HG02973 (cell line): ENCODE data around the gene COX19.
"Not testable (repeated sequence)": the region's sequence is repeated elsewhere in the genome, so short reads cannot be mapped to it uniquely, and the experiment has no call there.

Source experiments
- ATAC-seq: cut with Tn5 transposase; IDR thresholded peaks from one replicate; pipeline ENCODE4 v1.9.1; 2021; ENCODE audit warnings: moderate library complexity; ENCODE audit not compliant: unreplicated experiment

The COX19 gene

DNA sequence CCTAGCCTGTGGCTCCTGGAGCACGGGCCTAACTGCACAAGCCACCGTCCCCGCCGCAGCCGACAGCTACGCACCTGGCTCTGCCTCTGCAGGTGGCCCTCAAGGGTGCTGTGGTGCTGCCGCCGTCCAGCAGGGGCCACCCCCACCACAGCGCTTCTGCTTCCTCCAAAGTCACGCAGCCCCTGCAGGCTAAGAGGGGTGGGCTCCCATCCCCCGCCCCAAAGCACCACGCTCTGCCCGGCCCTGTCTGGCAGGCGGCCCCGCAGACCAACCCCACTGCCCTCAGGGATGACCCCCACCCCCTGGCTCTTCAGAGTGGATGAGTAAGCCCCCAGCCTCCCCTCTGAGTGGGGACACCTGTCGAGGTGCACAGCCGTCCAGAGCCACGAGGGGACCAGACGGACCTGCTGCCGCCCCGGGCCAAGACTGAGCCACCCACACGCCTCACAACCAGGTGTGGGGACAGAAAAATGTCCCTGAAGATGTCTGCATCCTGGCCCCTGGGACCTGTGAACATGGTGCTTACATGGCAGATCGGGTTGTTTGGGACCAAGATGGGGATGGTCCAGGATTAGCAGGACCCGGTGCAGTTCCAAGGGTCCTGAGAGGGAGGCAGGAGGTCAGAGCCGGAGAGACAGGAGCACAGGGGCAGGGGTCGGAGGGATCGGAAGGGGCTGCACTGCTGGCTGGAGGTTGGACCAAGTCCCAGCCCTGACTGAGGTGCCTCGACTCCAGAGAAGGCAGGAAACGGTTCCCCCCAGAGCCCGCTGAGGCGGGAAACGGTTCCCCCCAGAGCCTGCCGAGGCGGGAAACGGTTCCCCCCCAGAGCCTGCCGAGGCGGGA, 11.9 kb downstream of the COX19 start:
- ATAC-seq = no peak

DNA sequence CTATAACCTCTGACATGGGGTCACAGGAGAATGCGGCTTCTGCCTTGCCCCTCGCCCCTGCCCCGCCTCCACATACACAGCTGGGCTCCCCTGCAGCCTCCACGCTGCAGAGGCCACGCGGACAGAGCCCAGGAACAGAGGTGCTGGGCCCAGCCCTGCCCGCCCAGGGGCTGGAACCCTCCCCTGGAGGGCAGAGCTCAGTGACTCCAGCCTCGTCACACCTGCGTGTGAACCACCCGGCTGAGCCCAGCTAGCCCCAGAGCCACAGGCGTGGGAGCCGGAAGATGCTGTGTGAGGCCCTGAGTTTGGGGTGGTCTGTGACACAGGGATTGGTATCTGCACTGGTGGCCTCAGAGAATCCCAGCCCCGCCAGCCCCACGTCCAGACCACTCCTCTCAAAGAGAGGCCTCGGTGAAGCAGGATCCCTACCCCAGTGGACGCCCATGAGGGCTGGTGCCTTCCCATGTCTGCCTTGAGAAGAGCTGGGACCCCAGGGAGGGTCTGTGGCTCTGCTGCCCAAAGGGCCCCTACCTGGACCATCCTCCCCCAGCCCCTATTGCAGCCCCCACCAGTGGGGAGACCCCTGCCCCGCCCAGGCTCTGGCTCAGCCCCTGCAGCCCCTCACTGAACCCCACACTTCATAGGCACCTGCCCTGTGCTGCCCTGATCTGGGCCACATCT, 12.8 kb downstream of the COX19 start:
- no peak for ATAC-seq

DNA sequence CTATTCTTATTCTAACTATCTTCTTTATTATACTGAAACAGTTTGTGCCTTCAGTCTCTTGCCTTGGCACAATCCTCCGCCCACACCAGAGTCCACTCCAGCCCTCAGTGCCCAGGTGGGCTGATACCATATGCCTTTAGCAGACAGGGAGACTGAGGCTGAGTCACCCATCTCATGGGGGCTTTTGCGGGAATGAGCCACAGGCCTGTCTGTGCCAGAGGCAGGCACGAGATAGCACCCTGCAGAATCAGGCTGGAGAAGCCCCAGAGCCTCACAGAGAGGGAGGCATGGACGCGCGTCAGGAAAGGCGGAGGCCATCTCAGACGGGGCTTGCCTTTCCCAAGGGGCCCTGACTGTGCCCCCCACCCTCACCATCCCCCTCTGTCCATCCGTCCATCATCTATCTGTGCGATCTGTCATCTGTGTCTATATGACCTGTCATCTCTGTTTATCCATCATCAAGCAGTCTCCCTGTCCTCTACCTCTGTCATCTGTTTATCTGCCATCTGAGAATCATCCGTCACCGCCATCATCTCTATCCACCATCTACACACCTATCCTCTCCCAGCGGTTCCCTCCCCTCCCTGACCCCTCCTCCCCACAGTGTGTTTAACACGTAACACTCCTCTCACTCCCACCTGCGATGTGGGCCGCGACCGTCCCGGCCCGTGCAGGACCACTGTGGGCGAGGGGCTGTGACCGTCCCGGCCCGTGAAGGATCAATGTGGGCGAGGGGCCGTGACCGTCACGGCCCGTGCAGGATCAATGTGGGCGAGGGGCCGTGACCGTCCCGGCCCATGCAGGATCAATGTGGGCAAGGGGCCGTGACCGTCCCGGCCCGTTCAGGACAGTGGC, 13.6 kb downstream of the COX19 start:
- ATAC-seq = no peak

DNA sequence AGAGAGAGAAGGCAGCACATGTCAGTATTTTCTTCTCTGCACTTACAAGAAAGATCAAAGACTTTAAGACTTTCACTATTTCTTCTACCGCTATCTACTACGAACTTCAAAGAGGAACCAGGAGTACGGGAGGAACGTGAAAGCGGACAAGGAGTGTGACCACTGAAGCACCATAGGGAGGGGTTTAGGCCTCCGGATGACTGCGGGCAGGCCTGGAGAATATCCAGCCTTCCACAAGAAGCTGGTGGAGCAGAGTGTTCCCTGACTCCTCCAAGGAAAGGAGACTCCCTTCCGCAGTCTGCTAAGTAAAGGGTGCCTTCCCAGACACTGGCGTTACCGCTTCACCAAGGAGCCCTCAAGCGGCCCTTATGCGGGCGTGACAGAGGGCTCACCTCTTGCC, 14.4 kb downstream of the COX19 start:
- not testable (repeated sequence) for ATAC-seq

DNA sequence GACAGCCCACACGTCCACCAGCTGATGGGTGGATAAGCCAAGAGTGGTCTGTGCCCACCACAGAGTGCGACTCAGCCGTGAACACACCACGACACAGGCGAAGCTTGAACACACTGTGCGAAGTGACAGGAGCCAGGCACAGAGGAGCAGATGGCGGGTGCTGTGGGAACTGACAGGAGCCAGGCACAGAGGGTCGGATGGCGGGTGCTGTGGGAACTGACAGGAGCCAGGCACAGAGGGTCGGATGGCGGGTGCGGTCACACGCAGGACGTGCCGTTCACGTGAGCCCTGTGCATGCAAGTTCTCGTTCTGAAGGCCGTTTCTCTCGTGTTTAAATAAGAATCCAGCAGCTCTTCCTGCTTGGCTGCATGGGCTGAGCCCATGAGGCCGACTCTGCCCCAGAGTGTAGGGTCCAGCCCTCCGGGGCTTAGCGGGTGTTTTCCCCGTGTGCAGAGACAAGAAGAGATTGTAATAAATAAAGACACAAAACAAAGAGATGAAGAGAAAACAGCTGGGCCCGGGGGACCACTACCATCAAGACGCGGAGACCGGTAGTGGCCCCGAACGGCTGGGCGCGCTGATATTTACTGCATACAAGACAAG, 15.0 kb downstream of the COX19 start:
- no peak for ATAC-seq

DNA sequence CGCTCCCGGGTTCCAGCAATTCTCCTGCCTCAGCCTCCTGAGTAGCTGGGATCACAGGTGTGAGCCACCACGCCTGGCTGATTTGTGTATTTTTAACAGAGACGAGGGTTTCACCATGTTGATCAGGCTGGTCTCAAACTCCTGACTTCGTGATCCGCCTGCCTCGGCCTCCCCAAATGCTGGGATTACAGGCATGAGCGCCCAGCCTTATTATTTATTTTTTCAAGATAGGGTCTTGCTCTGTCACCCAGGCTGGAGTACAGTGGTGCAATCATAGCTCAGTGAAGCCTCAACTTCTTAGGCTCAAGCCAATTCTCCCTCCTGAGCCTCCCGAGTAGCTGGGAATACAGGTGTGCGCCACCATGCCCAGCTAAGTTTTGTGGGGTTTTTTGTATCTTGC, 15.6 kb downstream of the COX19 start:
- ATAC-seq = not testable (repeated sequence)

DNA sequence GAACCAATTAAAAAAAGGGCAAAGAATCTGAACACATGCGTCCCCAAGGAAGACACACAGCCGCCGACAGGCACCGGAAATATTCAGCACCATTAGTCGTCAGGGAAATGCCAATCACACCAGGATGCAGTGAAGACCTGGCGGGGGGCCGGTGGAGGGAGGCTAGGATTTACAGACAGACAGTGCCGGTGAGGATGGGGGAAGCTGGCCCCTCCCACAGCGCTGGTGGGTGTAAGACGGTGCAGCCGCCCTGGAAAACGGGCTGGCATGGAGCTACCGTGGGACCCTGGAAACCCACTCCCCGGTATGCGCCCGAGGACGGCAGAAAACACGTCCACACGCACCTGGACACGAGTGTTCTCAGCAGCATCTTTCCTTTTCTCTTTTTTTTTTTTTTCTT, 16.1 kb downstream of the COX19 start:
- no peak for ATAC-seq

DNA sequence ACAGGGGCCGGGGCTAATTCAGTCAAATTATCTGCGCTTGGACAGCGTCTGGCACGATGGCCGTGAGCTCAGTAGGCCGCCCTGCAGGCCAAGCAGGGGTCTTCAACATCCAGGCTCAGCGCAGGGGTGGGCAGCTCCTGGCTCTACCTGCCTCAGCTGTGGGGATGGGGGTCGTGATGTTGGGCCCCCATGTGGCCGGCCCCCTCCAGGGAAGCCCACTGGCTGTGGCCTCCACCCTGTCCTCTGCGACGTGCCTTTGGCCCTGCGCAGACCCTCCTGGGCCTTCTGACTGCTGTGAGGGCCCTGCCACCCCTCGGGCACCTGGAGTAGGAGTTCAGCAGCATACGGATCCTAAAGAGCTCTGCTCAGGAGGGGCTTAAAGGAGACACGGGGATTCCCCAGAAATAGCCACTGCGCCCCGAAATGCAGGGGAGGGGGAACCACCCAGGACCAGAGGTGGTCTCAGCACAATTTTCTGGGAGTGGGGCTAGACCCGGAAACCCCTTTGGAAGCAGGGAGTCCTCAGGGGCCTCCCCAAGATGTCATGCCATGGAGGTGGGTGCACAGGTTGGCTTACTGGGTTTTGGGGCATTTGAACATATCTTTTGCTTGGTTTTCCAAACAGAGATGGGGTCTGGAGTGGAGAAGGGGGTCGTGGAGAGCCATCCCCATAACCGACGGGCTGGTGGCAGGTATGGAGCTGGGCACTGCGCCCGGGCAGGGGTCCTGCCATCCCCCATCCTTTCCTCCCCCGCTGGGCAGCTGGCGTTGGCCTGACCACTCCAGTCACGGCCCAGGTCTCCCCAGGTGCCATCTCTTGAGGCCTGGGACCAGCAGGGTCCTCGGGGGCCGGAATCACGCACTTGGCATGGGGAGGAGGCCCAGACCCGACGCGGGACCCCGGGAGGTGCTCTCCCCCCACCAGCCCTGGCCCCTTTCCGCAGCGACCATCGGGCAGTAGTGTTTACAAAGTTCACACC, 16.8 kb downstream of the COX19 start:
- ATAC-seq = no peak

DNA sequence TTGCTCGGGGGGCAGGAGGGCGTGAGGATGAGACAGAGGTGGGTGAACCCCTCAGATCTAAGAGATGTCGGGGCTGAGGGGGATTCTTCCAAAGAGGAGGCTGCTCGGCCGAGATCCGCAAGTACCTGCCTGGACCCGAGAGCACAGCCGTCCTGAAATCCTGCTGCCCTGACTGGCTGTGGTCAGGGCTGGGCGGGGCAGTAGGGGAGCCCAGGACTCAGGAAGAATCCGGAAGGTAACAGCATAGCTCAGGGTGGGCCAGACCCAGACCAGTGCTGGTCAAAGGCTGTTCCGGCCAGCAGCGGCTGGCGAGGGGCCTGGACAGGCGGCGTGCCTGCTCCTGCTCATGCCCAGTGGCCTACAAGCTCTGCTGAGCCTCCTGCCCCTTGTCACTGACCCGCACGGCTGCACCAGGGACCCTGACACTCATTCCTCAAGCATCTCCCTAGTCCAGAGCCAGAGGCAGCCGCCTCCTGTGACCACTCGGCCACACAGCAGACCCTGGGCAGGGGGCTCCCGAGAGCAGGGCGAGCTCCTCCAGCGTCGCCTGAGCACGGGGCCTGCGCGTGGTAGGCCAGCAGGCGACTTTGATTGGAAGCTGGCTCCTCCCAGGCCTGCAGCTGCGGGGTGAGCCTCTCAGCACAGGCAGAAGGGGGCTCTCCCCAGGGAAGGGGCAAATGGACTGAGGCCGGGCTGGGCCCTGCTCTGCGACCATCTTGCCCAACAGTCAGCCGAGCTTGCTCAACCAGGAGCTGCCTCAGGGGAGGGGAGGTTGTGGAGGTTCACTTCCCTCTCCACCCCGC, 17.7 kb downstream of the COX19 start:
- ATAC-seq = no peak

DNA sequence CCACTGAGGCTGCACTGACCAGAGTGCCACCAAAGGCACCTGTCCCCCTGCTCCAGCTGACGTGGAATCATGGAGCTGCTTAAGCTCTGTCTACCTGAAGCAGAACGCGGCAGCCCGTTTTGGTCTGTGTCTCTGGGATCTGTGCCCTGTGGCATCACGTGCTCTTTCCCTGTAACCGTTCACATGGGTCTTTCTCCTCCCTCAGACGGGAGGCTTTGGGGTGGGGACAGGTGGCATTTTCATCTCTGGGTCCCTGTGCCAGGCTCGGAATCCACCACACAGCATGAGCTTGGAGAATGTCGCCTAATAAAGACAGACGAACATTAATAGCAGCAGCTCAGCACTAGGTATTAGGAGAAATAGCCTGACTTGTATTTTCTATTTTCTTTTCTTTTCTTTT, 19.3 kb downstream of the COX19 start:
- ATAC-seq = no peak

DNA sequence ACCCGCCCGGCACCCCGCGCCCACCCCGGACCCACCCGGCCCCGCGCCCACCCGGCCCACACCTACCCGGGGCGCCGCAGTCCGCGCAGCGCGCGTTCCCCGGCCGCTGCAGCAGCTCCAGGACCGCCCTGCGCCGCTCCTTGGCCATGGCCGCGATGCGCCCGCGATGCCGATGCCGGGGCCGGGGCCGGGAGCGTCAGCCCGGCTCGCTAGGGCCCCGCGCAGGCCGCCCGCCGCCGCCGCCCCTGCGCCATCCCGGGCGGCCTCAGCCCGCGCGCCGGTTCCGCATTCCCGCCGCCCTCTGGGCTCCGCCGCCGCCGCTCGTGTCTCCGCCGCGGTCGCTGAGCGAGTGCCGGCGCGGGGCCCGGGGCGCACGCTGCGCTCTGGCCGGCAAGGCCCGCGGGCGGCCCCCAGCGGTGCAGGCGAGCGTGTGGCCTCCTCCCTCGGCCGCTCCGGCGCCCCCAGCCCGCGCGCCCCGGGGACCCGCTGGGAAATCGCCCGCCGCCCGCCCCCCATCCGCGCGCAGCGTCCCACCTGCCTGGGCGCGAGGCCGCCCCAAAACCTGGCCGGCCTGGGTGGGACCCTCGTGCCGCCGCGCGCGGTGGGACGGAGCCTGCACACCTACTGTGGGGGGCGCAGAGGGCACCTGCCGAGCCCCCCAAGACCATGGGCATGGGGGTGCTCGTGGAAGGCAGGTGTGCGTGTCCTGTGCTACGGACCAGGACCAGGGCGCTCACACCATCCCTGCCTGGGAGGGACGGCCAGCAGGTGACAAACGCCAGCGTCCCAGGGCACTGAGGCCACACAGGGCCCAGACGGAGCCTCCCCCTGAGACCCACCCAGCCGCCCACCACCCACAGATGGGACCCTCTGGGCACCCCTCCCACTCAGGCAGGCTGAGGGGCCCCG, 20.8 kb downstream of the COX19 start, which contains the start of gene ADAP1:
Gene ADAP1, minus strand, starts transcription at position 351 of the 909 bp plus-strand sequence. Its CDS starts 203 bp downstream, at position 148.
- peak; percentile 46 for ATAC-seq

DNA sequence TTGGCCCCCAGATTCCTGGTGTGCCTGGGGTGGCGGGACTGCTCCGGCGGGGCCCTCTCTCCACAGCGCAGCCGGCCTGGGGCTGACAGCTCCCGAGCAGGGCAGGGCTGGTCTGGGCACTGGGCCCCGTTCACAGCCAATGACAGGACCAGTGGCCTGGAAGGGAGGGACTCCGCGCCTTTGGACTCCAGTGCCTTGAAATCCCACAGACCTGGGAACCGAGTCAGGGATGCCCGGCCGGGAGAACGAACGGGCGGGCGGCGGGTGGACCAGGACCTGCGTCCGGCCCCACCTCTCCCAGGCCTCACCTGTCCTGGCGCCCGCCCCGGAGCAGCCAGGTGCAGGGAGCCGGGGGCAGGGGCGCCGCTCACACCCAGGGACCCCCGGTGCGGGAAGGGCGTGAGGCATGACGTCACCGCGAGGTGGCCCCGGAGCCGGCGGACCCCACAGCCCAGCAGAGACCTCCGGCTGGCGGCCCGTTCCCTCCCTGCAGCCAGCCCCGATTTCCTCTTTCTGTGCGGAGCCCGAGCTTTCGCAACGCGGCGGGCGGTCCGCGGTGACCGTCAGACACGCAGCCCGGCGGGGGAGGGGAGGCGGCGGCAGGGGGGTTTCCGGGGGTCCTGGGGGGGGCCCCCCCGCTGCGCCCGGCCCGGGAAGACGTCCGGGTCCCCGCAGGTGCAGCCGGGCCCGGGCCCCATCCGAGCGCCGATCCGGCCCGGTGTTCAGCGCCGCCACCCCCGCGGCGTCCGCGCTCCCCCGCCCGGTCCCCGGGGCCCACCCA, 21.6 kb downstream of the COX19 start:
- ATAC-seq = no peak

DNA sequence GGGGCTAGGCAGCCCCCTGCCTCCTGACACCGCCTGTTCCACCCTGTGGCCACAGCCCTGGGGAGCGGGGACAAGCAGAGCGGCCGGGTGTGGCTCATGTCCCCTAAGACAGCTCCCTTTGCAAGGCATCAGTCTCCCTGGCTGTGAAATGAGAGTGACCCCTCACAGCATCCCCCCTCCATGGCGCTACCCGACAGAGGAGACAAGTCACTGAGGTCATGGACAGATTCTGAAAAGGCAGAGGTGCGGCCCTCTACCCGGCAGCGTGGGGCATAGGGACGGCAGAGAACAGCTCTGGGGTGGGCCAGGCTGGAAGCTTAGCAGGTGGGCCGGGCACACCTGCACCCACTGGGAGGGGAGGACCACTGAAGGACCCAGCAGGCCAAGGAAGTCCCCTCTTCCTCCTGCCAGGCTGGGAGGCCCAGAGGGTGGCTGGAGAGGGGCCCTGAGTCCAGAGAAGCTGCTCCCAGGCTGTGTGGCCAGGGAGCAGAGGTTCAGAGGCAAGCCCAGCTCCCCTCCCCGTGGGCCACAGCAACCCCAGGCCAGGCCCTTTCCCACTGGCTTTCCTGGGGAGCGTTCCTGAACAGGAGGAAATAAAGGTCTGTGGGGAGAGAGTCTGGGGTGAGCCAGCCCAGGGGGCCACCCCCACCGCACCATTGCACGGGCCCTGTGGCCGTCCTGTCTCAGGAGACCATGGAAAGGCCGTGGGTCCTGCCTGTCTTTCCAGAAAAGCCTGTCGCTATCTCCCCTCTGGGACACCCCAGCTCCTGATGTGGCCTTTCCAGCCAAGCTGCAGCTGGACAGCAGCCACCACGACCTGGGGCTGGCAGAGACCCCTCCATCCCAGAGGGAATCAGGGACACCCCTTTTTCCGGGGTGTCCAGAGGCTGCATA, 22.6 kb downstream of the COX19 start:
- no peak for ATAC-seq

DNA sequence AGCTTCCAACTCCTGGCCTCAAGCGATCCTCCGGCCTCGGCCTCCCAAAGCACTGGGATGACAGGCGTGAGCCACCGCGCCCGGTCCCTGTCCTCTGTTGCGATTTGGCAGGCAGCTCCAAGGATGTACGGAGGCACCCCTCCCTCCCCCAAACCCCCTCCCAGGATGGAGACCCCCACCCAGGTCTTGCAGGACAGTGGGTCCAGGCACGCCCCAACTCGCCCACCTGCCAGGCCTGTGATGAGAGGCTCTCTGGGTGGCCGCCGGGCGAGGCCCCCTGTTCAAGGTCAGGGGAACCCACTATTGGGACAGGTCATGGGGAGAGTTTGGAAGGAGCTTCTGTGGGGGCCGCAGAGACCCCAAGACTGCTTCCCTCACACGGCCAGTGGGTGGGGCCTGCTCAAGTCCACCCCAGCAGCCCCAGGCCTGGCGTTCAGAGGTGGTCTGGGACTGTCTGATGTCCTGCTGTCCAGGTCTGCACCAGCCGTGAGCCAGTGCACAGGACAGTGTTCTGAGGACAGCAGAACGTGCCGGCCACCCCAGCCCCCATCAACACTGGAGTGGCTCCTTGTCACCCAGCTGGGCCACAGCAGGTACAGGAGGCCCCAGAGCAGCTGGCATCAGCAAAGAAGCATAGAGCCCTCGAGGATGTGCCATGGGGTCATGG, 23.3 kb downstream of the COX19 start:
- no peak for ATAC-seq
